ENCODE results near the gene TTC3.
"Not testable (repeated sequence)": the region's sequence is repeated elsewhere in the genome, so short reads cannot be mapped to it uniquely, and the experiment has no call there.

Gene TTC3

DNA sequence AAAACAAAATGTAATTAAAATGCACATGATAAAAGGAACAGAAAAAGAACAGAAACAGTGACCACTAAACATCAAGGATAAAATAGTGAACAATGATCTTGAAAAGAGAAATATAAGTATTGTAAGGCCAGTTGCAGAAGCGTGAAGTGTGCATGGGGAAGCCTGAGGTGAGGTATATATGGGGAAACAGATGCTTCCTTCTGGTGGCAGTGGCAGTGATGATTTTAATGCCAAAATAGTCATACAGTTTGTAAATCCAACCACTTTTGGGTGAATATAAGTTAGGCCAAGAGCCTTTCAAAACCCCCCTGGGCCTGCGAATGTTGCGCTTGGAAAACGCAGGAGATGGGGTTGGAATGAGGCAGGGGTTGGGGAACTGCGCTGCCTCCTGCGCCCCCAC is 27.3 kb downstream of the TTC3 start:
- Histone ChIP-seq H3K4me2 (ENCODE audit: insufficient read depth, low read length, poor library complexity, severe bottlenecking) (no peak overlapping the region), H2BK5ac (ENCODE audit: low read length) (no peak overlapping the region)

DNA sequence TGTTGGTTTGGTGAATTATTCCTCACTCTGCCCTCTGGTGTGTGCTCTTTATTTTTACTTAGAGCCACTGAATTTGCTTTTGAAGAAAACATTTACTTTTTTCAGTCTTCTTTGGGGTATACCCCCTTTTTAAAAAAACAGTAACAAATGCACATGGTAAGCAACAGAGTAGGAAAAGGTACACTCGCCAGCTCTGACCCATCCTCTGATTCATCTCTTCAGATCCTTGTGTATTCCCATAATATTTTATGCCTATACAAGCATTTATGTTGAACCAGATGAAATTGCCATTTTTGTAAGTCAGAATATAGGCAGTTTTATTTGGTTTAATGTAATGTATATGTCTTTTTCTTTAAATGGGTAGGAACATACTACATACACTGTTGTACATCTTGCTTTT is 28.3 kb downstream of the TTC3 start:
- Histone ChIP-seq H3K36me3 (replicated peaks in 1 of 2; ENCODE audit: control insufficient read depth in 2 of 2, insufficient read depth in 2 of 2, low read length in 2 of 2) (peaks cover 11 to 82% of the 10 kb centered on the region in 2 donors), H3K4me2 (ENCODE audit: insufficient read depth, low read length, poor library complexity, severe bottlenecking) (no peak overlapping the region), H2BK5ac (ENCODE audit: low read length) (no peak overlapping the region), H3K9me3 (replicated peaks in 1 of 2; ENCODE audit: control insufficient read depth in 2 of 2, insufficient read depth in 1 of 2, low read depth in 1 of 2, low read length in 2 of 2) (peaks cover 0 to 13% of the 10 kb centered on the region in 2 donors), H3K23ac (ENCODE audit: low read depth, low read length, poor library complexity) (no peak overlapping the region), H3K14ac (ENCODE audit: low read length) (no peak overlapping the region), H4K91ac (ENCODE audit: low read depth, low read length, poor library complexity) (no peak overlapping the region), H3K79me1 (ENCODE audit: low read depth, low read length) (no peaks in the 10 kb centered on the region), H4K8ac (ENCODE audit: low read depth, low read length) (no peak overlapping the region), H2BK15ac (ENCODE audit: low read length) (no peak overlapping the region), H3K9ac (ENCODE audit: low read depth, low read length, poor library complexity) (no peak overlapping the region), H2AFZ (ENCODE audit: low read length) (no peak overlapping the region), H2AK5ac (ENCODE audit: low read depth, low read length) (no peak overlapping the region), H3K4me3 (ENCODE audit: low read length in 2 of 2) (no peak overlapping the region), H2BK120ac (ENCODE audit: low read depth, low read length) (no peak overlapping the region), H2BK12ac (ENCODE audit: low read length) (no peak overlapping the region), H3K27me3 (ENCODE audit: control insufficient read depth in 3 of 3, insufficient read depth in 3 of 3, low read depth in 1 of 3, low read length in 3 of 3) (no peaks in the 10 kb centered on the region), H3K4ac (ENCODE audit: low read length) (no peak overlapping the region), H3K4me1 (ENCODE audit: control insufficient read depth in 2 of 2, insufficient read depth in 1 of 2, low read depth in 1 of 2, low read length in 2 of 2) (no peaks in the 10 kb centered on the region), H3K18ac (ENCODE audit: low read length) (no peak overlapping the region), H3K27ac (replicated peaks; ENCODE audit: low read length) (no peak overlapping the region)
- WGBS, 2 donors (ENCODE audit: extremely low coverage in 2 of 2, insufficient read length in 2 of 2, insufficient replicate concordance in 1 of 2), result no CpG with 5 or more reads among the region's 1 CpG
- no peak for DNase-seq (ENCODE audit: low spot score)

More for the DNA sequence above, 27.3 kb downstream of the TTC3 start:
- no peak overlapping the region for H2BK15ac ChIP-seq (ENCODE audit: low read length)
- no peak overlapping the region for H3K18ac ChIP-seq (ENCODE audit: low read length)
- H3K79me1 ChIP-seq (ENCODE audit: low read depth, low read length), result no peaks in the 10 kb centered on the region
- no peak for DNase-seq (ENCODE audit: low spot score)
- H2AK5ac ChIP-seq (ENCODE audit: low read depth, low read length), result no peak overlapping the region
- H3K23ac ChIP-seq (ENCODE audit: low read depth, low read length, poor library complexity), result no peak overlapping the region
- H3K27me3 ChIP-seq (ENCODE audit: control insufficient read depth in 3 of 3, insufficient read depth in 3 of 3, low read depth in 1 of 3, low read length in 3 of 3), result no peaks in the 10 kb centered on the region
- H3K9me3 ChIP-seq (replicated peaks in 1 of 2; ENCODE audit: control insufficient read depth in 2 of 2, insufficient read depth in 1 of 2, low read depth in 1 of 2, low read length in 2 of 2), result peaks cover 0 to 8% of the 10 kb centered on the region in 2 donors
- peaks cover 0 to 3% of the 10 kb centered on the region in 2 donors for H3K4me1 ChIP-seq (ENCODE audit: control insufficient read depth in 2 of 2, insufficient read depth in 1 of 2, low read depth in 1 of 2, low read length in 2 of 2)
- no peak overlapping the region for H3K14ac ChIP-seq (ENCODE audit: low read length)
- H4K8ac ChIP-seq (ENCODE audit: low read depth, low read length), result no peak overlapping the region
- no peak overlapping the region for H3K27ac ChIP-seq (replicated peaks; ENCODE audit: low read length)
- H3K36me3 ChIP-seq (replicated peaks in 1 of 2; ENCODE audit: control insufficient read depth in 2 of 2, insufficient read depth in 2 of 2, low read length in 2 of 2), result peaks cover 13 to 82% of the 10 kb centered on the region in 2 donors
- H3K9ac ChIP-seq (ENCODE audit: low read depth, low read length, poor library complexity), result no peak overlapping the region
- no peak overlapping the region for H3K4ac ChIP-seq (ENCODE audit: low read length)
- H2AFZ ChIP-seq (ENCODE audit: low read length), result no peak overlapping the region
- no CpG with 5 or more reads among the region's 6 CpGs for WGBS, 2 donors (ENCODE audit: extremely low coverage in 2 of 2, insufficient read length in 2 of 2, insufficient replicate concordance in 1 of 2)
- no peak overlapping the region for H2BK120ac ChIP-seq (ENCODE audit: low read depth, low read length)
- no peak overlapping the region for H2BK12ac ChIP-seq (ENCODE audit: low read length)
- H4K91ac ChIP-seq (ENCODE audit: low read depth, low read length, poor library complexity), result no peak overlapping the region
- H3K4me3 ChIP-seq (ENCODE audit: low read length in 2 of 2), result no peak overlapping the region

DNA sequence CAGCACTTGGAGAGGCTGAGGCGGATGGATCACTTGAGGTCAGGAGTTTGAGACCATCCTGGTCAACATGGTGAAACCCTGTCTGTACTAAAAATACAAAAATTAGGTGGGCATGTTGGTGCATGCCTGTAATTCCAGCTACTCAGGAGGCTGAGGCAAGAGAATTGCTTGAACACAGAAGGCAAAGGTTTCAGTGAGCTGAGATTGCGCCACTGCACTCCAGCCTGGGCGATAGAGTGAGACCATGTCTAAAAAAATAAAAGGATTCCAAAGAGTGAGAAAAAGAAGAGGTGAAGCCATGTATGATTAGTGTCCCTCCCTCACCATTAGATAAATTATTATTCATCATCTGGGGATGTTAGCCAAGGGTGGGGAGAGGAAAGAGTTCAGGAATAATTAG is 29.7 kb downstream of the TTC3 start:
- not testable (repeated sequence) for H3K9ac ChIP-seq (ENCODE audit: low read depth, low read length, poor library complexity); H3K27ac ChIP-seq (replicated peaks; ENCODE audit: low read length); H3K4me3 ChIP-seq (ENCODE audit: low read length in 2 of 2); H3K18ac ChIP-seq (ENCODE audit: low read length); H4K91ac ChIP-seq (ENCODE audit: low read depth, low read length, poor library complexity); H3K4me1 ChIP-seq (ENCODE audit: control insufficient read depth in 2 of 2, insufficient read depth in 1 of 2, low read depth in 1 of 2, low read length in 2 of 2); H3K4ac ChIP-seq (ENCODE audit: low read length); H4K8ac ChIP-seq (ENCODE audit: low read depth, low read length); H2BK5ac ChIP-seq (ENCODE audit: low read length); H2AFZ ChIP-seq (ENCODE audit: low read length); H2BK12ac ChIP-seq (ENCODE audit: low read length); H3K27me3 ChIP-seq (ENCODE audit: control insufficient read depth in 3 of 3, insufficient read depth in 3 of 3, low read depth in 1 of 3, low read length in 3 of 3); H2BK120ac ChIP-seq (ENCODE audit: low read depth, low read length); H3K79me1 ChIP-seq (ENCODE audit: low read depth, low read length); H2BK15ac ChIP-seq (ENCODE audit: low read length); DNase-seq (ENCODE audit: low spot score); H3K23ac ChIP-seq (ENCODE audit: low read depth, low read length, poor library complexity); H3K14ac ChIP-seq (ENCODE audit: low read length); H2AK5ac ChIP-seq (ENCODE audit: low read depth, low read length); H3K4me2 ChIP-seq (ENCODE audit: insufficient read depth, low read length, poor library complexity, severe bottlenecking)
- Histone ChIP-seq H3K9me3 (replicated peaks in 1 of 2; ENCODE audit: control insufficient read depth in 2 of 2, insufficient read depth in 1 of 2, low read depth in 1 of 2, low read length in 2 of 2) (peaks cover 0 to 25% of the 10 kb centered on the region in 2 donors), H3K36me3 (replicated peaks in 1 of 2; ENCODE audit: control insufficient read depth in 2 of 2, insufficient read depth in 2 of 2, low read length in 2 of 2) (peaks cover 11 to 82% of the 10 kb centered on the region in 2 donors)
- no CpG with 5 or more reads among the region's 3 CpGs for WGBS, 2 donors (ENCODE audit: extremely low coverage in 2 of 2, insufficient read length in 2 of 2, insufficient replicate concordance in 1 of 2)

DNA sequence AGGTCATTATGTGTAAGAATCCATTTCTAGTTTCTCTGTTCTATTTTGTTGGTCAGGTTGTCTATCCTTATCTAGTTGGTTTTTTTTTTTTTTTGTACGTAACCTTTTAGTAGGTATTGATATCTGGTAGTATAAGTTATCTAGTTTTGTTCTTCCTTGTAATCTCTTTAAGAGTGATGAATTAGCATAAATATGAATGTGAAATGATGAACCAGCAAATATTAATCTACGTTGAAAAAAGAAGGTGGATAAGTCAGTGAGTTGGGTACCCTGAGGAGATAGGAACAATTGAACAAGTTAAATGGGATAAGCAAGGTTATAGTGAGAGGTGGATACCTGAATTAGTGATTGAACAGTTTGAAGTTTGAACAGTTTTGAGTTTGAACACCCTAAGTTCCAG is 33.9 kb downstream of the TTC3 start:
- Histone ChIP-seq H2BK15ac (ENCODE audit: low read length) (no peak overlapping the region), H3K9ac (ENCODE audit: low read depth, low read length, poor library complexity) (no peak overlapping the region), H3K79me1 (ENCODE audit: low read depth, low read length) (no peaks in the 10 kb centered on the region), H3K4me1 (ENCODE audit: control insufficient read depth in 2 of 2, insufficient read depth in 1 of 2, low read depth in 1 of 2, low read length in 2 of 2) (no peaks in the 10 kb centered on the region), H3K27me3 (ENCODE audit: control insufficient read depth in 3 of 3, insufficient read depth in 3 of 3, low read depth in 1 of 3, low read length in 3 of 3) (no peaks in the 10 kb centered on the region), H2AK5ac (ENCODE audit: low read depth, low read length) (no peak overlapping the region), H4K91ac (ENCODE audit: low read depth, low read length, poor library complexity) (no peak overlapping the region), H2BK12ac (ENCODE audit: low read length) (no peak overlapping the region), H3K27ac (replicated peaks; ENCODE audit: low read length) (no peak overlapping the region), H2BK5ac (ENCODE audit: low read length) (no peak overlapping the region), H3K23ac (ENCODE audit: low read depth, low read length, poor library complexity) (no peak overlapping the region), H3K36me3 (replicated peaks in 1 of 2; ENCODE audit: control insufficient read depth in 2 of 2, insufficient read depth in 2 of 2, low read length in 2 of 2) (peaks cover 4 to 56% of the 10 kb centered on the region in 2 donors), H2BK120ac (ENCODE audit: low read depth, low read length) (no peak overlapping the region), H4K8ac (ENCODE audit: low read depth, low read length) (no peak overlapping the region), H2AFZ (ENCODE audit: low read length) (no peak overlapping the region), H3K4me3 (ENCODE audit: low read length in 2 of 2) (no peak overlapping the region), H3K4me2 (ENCODE audit: insufficient read depth, low read length, poor library complexity, severe bottlenecking) (no peak overlapping the region), H3K9me3 (replicated peaks in 1 of 2; ENCODE audit: control insufficient read depth in 2 of 2, insufficient read depth in 1 of 2, low read depth in 1 of 2, low read length in 2 of 2) (peaks cover 5 to 39% of the 10 kb centered on the region in 2 donors), H3K18ac (ENCODE audit: low read length) (no peak overlapping the region), H3K4ac (ENCODE audit: low read length) (no peak overlapping the region), H3K14ac (ENCODE audit: low read length) (no peak overlapping the region)
- DNase-seq (ENCODE audit: low spot score), result no peak
- WGBS, 2 donors (ENCODE audit: extremely low coverage in 2 of 2, insufficient read length in 2 of 2, insufficient replicate concordance in 1 of 2), result no CpG with 5 or more reads among the region's 2 CpGs

Data from neuronal stem cell (in vitro differentiated cells).